ENCODE measurements around the gene MTUS2. TPM values are rescaled to one million over a fixed set of nuclear protein-coding genes. Genes with fewer than 3 reads are reported as not detected.

Gene MTUS2
- total and polyA plus RNA-seq, 2 donors (not counting 3 experiments of a cell fraction or from before 2014, with no cell fraction given), result not detected

GRCh38 chr13:29182216-29182615 lies 362.1 kb downstream of the MTUS2 start:
- no peak for DNase-seq (ENCODE audit: low read depth, low spot score)
- FAIRE-seq, result no peak
- ChIA-PET POLR2A (no interaction called here), CTCF (no interaction called here)
- H3K79me2 ChIP-seq (ENCODE audit: control insufficient read depth, insufficient read depth, low read length), result no peaks in the 10 kb centered on the region
- H3K4me1 ChIP-seq (ENCODE audit: control insufficient read depth, extremely low read depth, insufficient read depth, low read length), result no peaks in the 10 kb centered on the region
- H3K4me2 ChIP-seq (ENCODE audit: insufficient read depth, low read length), result no peak overlapping the region
- H2AFZ ChIP-seq (ENCODE audit: low read depth, low read length), result no peak overlapping the region
- H3K27me3 ChIP-seq (ENCODE audit: control insufficient read depth in 2 of 2, insufficient read depth in 2 of 2, low read length in 2 of 2), result no peaks in the 10 kb centered on the region
- no peaks in the 10 kb centered on the region for H4K20me1 ChIP-seq (replicated peaks; ENCODE audit: control insufficient read depth, extremely low read depth, insufficient read depth, low read length)
- no peak overlapping the region for H3K9ac ChIP-seq (replicated peaks; ENCODE audit: extremely low read depth, insufficient read depth, low read length)
- no peak for TF ChIP-seq JUN (IDR thresholded peaks at IDR 0.05; ENCODE audit: borderline replicate concordance, insufficient read depth, insufficient read length, low read depth)
- no peak for TF ChIP-seq GATA2 (IDR thresholded peaks at IDR 0.05; ENCODE audit: insufficient read depth, insufficient read length, low read depth, low read length)
- TF ChIP-seq, protein P1, sequence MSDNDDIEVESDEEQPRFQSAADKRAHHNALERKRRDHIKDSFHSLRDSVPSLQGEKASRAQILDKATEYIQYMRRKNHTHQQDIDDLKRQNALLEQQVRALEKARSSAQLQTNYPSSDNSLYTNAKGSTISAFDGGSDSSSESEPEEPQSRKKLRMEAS (IDR thresholded peaks at IDR 0.05; ENCODE audit: insufficient read depth, insufficient read length), result no peak
- TF ChIP-seq, protein P2, sequence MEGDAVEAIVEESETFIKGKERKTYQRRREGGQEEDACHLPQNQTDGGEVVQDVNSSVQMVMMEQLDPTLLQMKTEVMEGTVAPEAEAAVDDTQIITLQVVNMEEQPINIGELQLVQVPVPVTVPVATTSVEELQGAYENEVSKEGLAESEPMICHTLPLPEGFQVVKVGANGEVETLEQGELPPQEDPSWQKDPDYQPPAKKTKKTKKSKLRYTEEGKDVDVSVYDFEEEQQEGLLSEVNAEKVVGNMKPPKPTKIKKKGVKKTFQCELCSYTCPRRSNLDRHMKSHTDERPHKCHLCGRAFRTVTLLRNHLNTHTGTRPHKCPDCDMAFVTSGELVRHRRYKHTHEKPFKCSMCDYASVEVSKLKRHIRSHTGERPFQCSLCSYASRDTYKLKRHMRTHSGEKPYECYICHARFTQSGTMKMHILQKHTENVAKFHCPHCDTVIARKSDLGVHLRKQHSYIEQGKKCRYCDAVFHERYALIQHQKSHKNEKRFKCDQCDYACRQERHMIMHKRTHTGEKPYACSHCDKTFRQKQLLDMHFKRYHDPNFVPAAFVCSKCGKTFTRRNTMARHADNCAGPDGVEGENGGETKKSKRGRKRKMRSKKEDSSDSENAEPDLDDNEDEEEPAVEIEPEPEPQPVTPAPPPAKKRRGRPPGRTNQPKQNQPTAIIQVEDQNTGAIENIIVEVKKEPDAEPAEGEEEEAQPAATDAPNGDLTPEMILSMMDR (IDR thresholded peaks at IDR 0.05; ENCODE audit: extremely low read depth in 1 of 2, insufficient read depth in 1 of 2, low read depth in 1 of 2, low read length in 2 of 2), result no peak
- TF ChIP-seq POLR2AphosphoS5 (IDR thresholded peaks at IDR 0.05; ENCODE audit: insufficient read depth, low read depth, low read length), result no peak
- no peak for TF ChIP-seq MYC (IDR thresholded peaks at IDR 0.05; ENCODE audit: low read depth, low read length)
- TF ChIP-seq EZH2 (IDR thresholded peaks at IDR 0.05; ENCODE audit: borderline replicate concordance, low read depth, low read length, severe bottlenecking), result no peak
- no peaks in the 10 kb centered on the region for H3K36me3 ChIP-seq (ENCODE audit: control insufficient read depth in 2 of 2, extremely low read depth in 1 of 2, insufficient read depth in 2 of 2, low read length in 2 of 2)
- no peaks in the 10 kb centered on the region for H3K9me3 ChIP-seq (replicated peaks; ENCODE audit: control insufficient read depth, insufficient read depth, low read length)
- no peaks in the 10 kb centered on the region for H3K9me1 ChIP-seq (replicated peaks; ENCODE audit: control insufficient read depth, extremely low read depth, insufficient read depth, low read length)
- no TSS peak for BruUV-seq (replicated peaks)
- dilution Hi-C loops (cut with MboI; ENCODE audit: extremely low pct_ligation_motif_present, low sequenced_read_pairs) (no loop called here), intact Hi-C loops (cut with micrococcal nuclease) (no loop called here)
- H3K4me3 ChIP-seq (replicated peaks in 1 of 3; ENCODE audit: insufficient read depth in 1 of 3, low read depth in 1 of 3, low read length in 3 of 3), result no peak overlapping the region
- no peak overlapping the region for H3K27ac ChIP-seq (ENCODE audit: insufficient read depth, low read depth, low read length)
